Thoracic aorta (tissue), 2 donors: ENCODE results near the gene ACMSD. TPM values are rescaled to one million over a fixed set of nuclear protein-coding genes. Genes with fewer than 3 reads are reported as not detected.
"Not testable (repeated sequence)": the region's sequence is repeated elsewhere in the genome, so short reads cannot be mapped to it uniquely, and the experiment has no call there.

ENCODE experiments used
- ATAC-seq: fragments of 150-250 bp; one replicate; pipeline ENCODE4 v1.8.0; 2017; ENCODE audit warnings: low read depth; ENCODE audit not compliant: insufficient number of reproducible peaks, low FRiP score
- DNase-seq: peaks from one replicate; pipeline ENCODE4 v3.0.0-alpha.2; 2020; ENCODE audit warnings: low spot score
- H3K27ac ChIP-seq, 2 donors: fragments of 200-600 bp; sonication (generic); 1 replicate in 1 of 2; 2 replicates in 1 of 2; pipeline ENCODE4 v1.5.1; 2016; ENCODE audit warnings: mild to moderate bottlenecking in 2 of 2, moderate library complexity in 2 of 2
- H3K27me3 ChIP-seq: fragments of 200-600 bp; sonication (generic); replicated peaks from 2 replicates; pipeline ENCODE4 v1.6.0; 2016; ENCODE audit warnings: mild to moderate bottlenecking; ENCODE audit not compliant: insufficient read depth
- H3K36me3 ChIP-seq: fragments of 200-600 bp; sonication (generic); one replicate; pipeline ENCODE4 v1.5.1; 2016
- H3K4me1 ChIP-seq, 2 donors: fragments of 200-600 bp; sonication (generic); 1 replicate in 1 of 2; 2 replicates in 1 of 2; pipeline versions ENCODE4 v1.5.1 to v1.6.0; 2016; ENCODE audit warnings: low read depth in 2 of 2, mild to moderate bottlenecking in 1 of 2; ENCODE audit not compliant: control insufficient read depth in 1 of 2
- H3K4me3 ChIP-seq: fragments of 200-600 bp; sonication (generic); 2 replicates; pipeline ENCODE4 v1.5.1; 2016; ENCODE audit warnings: mild to moderate bottlenecking
- H3K9me3 ChIP-seq: fragments of 200-600 bp; sonication (generic); 2 replicates; pipeline ENCODE4 v1.5.1; 2016
- total RNA-seq, 2 donors: library from RNA; depleted of rRNA; stranded (reverse); fragments of >200 nt; gene quantifications; one replicate each; pipeline versions ENCODE4 v1.1.0 to v1.2.3, GENCODE V29; 2016
- TF ChIP-seq, protein P1 (sequence below): fragments of 200-600 bp; sonication (generic); IDR thresholded peaks from one replicate; pipeline ENCODE4 v1.5.1; 2019; ENCODE audit warnings: antibody characterized with exemption

ACMSD gene
- total RNA-seq, 2 donors from 2014 or later, result not detected

DNA sequence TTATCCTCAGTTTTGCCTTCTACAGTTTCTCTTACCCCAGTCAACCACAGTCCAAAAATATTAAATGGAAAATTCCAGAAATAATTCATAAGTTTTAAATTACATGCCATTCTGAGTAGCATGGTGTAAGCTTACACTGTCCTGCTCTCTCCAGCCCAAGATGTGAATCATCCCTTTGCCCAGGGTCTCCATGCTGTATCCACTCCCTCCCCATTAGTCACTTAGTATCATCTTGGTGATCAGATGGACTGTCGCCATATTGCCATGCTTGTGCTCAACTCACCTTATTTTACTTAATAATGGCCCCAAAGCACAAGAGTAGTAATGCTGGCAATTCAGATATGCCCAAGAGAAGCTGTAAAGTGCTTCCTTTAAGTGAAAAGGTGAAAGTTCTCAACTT, 61.7 kb downstream of the ACMSD start:
- no peak overlapping the region for H3K4me3 ChIP-seq
- no peaks in the 10 kb centered on the region for H3K9me3 ChIP-seq
- no peaks in the 10 kb centered on the region for H3K36me3 ChIP-seq
- no peak overlapping the region for H3K27ac ChIP-seq
- DNase-seq (no peak), ATAC-seq (no peak)
- TF ChIP-seq, protein P1, sequence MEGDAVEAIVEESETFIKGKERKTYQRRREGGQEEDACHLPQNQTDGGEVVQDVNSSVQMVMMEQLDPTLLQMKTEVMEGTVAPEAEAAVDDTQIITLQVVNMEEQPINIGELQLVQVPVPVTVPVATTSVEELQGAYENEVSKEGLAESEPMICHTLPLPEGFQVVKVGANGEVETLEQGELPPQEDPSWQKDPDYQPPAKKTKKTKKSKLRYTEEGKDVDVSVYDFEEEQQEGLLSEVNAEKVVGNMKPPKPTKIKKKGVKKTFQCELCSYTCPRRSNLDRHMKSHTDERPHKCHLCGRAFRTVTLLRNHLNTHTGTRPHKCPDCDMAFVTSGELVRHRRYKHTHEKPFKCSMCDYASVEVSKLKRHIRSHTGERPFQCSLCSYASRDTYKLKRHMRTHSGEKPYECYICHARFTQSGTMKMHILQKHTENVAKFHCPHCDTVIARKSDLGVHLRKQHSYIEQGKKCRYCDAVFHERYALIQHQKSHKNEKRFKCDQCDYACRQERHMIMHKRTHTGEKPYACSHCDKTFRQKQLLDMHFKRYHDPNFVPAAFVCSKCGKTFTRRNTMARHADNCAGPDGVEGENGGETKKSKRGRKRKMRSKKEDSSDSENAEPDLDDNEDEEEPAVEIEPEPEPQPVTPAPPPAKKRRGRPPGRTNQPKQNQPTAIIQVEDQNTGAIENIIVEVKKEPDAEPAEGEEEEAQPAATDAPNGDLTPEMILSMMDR, result no peak
- no peaks in the 10 kb centered on the region for H3K27me3 ChIP-seq
- H3K4me1 ChIP-seq, result no peaks in the 10 kb centered on the region

DNA sequence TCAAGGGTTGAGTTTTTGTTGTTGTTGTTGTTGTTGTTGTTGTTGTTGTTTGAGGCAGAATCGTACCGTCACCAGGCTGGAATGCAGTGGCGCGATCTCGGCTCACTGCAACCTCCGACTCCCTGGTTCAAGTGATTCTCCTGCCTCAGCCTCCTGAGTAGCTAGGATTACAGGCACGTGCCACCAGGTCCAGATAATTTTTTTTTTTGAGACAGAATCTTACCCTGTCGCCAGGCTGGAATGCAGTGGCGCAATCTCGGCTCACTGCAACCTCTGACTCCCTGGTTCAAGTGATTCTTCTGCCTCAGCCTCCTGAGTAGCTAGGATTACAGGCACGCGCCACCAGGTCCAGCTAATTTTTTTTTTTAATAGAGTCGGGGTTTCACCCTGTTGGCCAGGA, 65.3 kb downstream of the ACMSD start:
- DNase-seq, H3K4me1 ChIP-seq, H3K4me3 ChIP-seq, H3K36me3 ChIP-seq, H3K27me3 ChIP-seq, ATAC-seq, H3K27ac ChIP-seq, H3K9me3 ChIP-seq: not testable (repeated sequence)

DNA sequence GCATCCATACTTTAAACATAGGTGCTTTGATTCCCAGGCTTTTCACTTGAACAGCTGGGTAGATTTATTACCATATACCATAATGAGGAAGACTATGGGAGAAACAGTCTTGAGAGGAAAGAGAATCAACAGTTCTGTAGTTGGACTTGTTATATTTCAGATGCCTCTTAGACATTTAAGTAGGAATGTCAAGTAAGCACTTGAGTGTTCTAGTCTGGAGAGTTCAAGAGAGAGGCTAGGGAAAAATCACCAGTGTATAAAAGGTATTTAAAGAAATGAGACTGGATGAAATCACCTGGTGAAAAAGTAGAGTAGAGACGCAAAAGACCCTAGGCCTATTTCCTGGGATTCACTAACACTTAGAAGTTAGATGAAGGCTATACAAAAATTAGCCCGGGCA, 66.8 kb downstream of the ACMSD start:
- DNase-seq (no peak), ATAC-seq (no peak)
- no peak overlapping the region for H3K4me3 ChIP-seq
- no peaks in the 10 kb centered on the region for H3K9me3 ChIP-seq
- no peak overlapping the region for H3K27ac ChIP-seq
- H3K4me1 ChIP-seq, result no peaks in the 10 kb centered on the region
- no peaks in the 10 kb centered on the region for H3K27me3 ChIP-seq
- no peaks in the 10 kb centered on the region for H3K36me3 ChIP-seq
- TF ChIP-seq, protein P1, result no peak

DNA sequence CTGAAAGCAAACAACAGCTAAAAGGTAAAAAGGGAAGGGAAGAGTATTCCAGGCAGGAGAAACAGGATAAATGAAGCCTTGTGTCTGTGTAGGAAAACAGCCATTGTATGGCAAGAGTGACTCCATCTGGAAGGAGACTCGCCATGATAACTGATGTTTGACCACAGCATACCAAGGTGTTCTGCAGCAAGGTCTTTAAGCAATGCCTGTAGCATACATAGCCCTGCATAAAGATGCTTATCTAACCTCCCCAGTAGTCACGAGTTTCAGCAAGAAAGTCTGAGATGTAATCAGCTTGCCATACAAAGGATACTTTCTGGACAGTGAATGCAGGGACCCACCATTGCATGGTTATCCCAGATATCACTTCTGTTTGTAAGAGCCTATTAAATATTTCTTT, 68.3 kb downstream of the ACMSD start:
- Histone ChIP-seq H3K27ac (no peak overlapping the region), H3K4me1 (no peaks in the 10 kb centered on the region), H3K27me3 (no peaks in the 10 kb centered on the region), H3K36me3 (no peaks in the 10 kb centered on the region), H3K9me3 (no peaks in the 10 kb centered on the region), H3K4me3 (no peak overlapping the region)
- TF ChIP-seq, protein P1, result no peak
- DNase-seq, result no peak
- ATAC-seq, result no peak

DNA sequence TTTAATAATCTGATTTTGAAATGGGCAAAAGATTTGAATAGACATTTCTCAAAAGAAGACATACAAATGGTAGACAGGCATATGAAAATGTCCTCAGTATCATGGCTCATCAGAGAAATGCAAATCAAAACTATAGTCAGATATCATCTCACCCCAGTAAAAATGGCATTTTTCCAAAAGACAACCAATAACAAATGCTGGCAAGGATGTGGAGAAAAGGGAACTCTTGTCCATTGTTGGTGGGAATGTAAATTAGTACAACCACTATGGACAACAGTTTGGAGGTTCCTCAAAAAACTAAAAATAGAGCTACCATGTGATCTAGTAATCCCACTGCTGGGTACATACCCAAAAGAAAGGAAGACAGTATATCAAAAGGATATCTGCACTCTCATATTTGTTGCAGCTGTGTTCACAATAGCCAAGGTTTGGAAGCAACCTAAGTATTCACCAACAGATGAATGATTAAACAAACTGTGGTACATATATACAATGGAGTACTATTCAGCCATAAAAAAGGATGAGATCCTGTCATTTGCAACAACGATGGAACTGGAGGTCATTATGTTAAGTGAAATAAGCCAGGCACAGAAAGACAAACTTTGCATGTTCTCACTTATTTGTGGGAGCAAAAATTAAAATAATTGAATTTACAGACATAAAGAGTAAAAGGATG, 69.2 kb downstream of the ACMSD start:
- not testable (repeated sequence) for H3K27ac ChIP-seq, H3K4me3 ChIP-seq, ATAC-seq, DNase-seq, H3K27me3 ChIP-seq, H3K4me1 ChIP-seq, H3K36me3 ChIP-seq, H3K9me3 ChIP-seq

DNA sequence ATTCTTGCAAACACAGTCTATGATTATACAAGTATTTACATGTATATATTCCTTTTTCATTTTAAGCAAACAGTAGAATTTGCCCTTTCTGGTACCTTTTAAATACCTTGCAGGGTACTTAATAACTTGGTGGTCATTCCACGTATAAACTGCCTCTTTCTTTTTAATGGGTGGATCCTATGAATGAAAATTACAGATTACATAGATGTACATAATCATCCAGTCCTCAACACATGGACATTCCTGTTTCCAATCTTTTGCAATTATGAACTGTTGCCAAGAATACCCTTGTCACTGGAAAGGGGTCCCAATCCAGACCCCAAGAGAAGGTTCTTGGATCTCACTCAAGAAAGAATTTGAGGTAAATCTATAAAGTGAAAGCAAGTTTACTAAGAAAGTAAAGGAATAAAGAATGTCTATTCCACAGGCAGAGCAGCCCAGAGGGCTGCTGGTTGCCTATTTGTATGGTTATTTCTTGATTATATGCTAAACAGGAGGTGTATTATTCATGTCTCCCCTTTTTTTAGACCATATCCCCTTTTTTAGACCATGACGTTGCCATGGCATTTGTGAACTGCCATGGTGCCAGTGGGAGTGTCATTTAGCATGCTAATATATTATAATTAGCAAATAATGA, 72.5 kb downstream of the ACMSD start:
- H3K4me1 ChIP-seq, result no peaks in the 10 kb centered on the region
- H3K36me3 ChIP-seq, result no peaks in the 10 kb centered on the region
- TF ChIP-seq, protein P1, result no peak
- H3K27ac ChIP-seq, result no peak overlapping the region
- H3K4me3 ChIP-seq, result no peak overlapping the region
- DNase-seq, result no peak
- no peaks in the 10 kb centered on the region for H3K9me3 ChIP-seq
- no peak for ATAC-seq
- no peaks in the 10 kb centered on the region for H3K27me3 ChIP-seq
